Stimulated activated CD4-positive, alpha-beta T cell treated with anti-CD3 and anti-CD28 coated beads, Interleukin-1b, Interleukin-23, amount 100 ng/mL, for 48 hours (primary cell): Measurements from ENCODE around the gene NR4A2.

Experiments used
- DNase-seq: peaks from one replicate; pipeline ENCODE4 v3.0.0-alpha.2; 2020

Gene NR4A2

DNA sequence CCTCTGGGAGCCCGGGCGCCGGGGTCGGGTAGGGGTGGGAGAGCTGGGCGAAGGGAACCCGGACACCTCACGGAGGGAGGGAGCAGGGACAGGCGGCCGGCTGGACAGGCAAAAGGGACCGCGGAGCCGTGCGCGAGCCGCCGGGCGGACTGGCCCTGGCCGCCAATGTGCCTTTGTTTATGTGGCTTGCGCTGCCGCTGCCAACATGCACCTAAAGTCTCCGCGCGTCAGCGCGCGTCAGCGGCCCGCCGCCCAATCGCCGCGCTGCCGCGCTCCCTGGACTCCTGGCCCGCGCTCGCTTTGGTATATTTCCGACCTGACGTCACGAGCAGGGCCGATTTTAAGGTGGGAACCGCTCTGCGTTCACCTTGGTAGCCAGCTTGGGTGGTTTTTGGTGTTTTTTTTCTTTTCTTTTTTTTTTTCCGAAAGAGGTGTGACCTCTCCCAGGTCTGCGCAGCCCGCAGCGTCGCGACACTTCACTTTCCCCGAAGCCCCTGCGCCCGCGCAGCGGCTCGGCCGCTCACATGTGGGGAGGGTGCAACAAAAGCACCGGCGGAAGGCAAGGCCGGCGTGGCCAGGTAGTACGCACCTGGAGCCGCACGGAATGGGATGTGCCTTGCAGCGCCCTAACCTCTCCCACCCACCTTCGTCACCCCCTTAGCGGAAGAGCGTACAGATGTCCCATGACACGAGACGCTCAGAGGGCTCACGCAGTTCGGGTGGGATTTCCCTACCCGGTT is at the start of gene NR4A2:
NR4A2 (minus strand) TSS at position 188 of the 740 bp plus-strand sequence. CDS start 2,535 bp downstream, outside the sequence.
- peak; percentile 89 for DNase-seq

DNA sequence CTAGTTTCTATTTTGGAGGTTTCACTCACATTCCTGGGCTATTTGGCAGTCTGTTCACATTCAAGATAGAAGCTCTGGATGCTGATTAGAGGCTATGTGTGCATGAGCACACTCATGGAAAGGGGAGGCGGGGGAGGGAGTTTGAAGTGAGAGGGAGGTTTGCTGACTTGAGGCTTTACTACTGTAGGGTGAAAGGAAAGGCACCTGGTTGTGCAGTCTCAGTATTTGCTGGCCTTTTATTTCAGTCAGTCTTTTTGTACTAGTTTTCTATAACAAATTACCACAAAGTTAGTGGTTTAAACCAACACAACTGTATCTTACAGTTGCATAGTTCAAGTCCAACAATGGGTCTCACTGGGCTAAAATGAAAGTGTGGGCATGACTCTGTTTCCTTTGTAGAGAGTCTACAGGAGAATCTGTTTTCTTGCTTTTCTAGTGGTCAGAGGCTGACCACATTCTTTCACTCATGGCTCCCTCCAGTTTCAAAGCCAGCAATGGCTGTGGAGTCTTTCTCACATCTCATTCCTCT is 47.7 kb upstream of the NR4A2 start:
- DNase-seq, result no peak

DNA sequence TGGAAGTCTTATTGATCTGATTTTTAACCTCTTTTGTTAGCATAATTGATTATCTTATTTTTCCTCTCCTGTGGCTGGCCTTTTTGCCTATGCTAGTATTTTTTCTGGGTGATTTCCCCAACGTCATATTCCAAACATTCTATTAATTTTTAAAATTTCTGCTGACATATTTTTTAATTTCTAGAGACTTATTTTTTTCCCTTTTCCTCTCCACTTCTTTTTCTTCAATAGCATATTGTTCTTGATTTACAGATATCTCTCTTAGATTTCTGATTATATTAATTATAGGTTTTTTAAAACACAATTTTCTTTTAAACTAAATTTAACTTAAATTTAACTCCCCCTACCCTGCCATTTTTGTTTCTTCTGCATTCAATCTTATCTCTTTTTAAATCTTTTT is 47.2 kb upstream of the NR4A2 start:
- DNase-seq, result no peak

DNA sequence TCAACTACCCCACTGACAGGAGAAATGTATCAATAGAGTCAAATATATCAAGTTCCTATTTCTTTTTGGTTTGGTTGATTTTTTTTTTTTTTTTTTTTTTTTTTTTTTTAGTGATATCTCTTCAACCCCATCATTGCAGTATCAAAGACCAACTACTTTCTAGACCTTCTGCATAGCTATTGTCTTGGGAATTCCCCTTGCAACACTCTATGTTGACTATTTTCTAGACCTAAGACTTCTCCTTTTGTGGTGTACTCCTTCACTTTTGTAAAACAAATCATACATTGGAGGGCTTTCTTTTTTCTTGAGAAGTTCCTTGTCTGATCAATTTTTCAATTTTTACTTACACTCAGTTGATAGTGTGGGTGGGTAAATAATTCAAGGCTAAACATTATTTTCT is 46.5 kb upstream of the NR4A2 start:
- DNase-seq, result no peak

DNA sequence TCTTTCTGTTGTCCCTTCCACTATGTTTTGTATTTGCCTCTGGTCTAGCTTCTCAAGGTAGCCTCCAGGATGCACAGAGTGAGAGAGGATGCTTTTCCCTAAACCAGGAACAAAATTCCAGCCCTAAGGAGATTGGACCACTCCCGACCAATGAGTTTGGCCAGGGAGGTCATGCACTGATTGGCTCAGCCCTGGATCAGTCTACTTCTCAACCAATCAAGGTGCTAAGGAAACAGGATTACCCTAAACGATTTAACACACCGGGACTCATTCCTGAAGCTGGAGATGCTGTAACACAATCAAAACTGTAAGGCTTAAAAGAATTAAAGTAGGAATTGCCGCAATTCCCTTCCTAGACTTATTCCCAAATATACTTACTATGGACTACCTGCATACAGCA is 34.2 kb upstream of the NR4A2 start:
- DNase-seq, result no peak

DNA sequence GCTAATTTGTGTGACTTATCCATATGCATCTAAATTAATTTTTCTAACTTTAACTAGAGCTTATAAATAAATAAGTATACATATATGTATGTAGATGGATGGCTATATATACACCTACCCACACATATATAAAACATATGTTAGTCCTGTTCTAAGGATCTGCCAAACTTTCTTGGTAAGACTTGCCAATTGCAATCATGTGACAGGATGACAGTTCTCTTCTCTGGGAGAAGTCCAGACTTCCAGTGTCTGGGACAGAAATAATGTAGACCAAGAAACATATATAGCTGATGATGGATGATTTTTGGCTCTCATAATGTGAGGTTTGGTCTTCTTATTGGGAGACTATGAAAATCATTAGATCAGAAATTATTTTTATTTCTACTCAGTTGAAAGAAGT is 30.6 kb upstream of the NR4A2 start:
- DNase-seq, result no peak

DNA sequence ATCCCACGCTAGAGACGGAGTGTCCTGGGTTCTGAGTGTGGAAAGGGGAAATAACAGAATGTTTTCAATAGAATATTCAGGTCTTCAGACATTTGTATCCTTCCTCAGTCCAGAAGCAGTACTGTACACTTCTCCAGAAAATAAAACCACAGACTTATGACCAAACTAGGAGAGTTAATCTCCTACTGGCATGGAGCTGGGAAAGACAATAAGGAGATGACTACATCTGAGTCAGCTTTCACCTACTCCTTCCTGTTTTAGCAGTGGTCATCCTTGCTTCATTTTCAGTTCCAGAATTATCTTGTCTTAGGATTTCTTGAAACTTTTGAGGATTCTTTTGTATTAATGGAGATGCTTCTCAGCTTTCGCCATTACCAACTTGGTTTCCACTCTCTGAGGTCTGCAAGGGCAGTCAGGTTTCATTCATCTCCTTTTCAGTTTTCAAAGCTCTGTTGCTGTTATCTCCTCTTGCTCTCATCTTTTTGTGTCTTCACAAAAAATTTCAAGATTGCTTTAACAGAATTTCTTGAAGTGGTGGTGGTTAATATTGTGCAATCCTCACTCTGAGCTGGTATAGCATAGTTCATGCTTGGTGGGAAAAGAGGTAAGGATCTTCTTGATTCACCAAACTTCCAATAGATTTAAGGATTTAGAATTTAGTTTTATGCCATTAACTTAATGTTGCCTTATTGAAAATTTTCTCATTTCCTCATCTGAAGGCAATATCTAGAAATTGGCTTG is 23.7 kb upstream of the NR4A2 start:
- DNase-seq, result no peak

DNA sequence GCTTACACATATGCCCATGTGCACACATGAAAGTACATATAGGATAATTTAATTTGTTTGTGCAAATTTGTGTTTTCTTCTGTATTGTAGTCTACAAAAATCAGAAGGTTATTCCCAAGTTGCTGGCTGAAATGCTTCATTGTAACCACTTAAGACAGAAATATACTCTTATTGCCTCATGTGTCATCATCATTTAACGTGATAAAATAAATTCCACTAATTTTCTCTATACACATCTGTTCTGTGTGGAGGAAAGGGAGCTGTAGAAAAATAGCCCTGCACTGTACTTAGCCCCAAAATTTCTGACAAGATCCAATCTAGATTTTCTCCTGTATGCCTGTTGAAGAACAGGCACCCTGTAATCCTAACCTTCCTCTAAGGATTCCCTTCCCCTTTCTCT is 20.4 kb upstream of the NR4A2 start:
- DNase-seq, result no peak

DNA sequence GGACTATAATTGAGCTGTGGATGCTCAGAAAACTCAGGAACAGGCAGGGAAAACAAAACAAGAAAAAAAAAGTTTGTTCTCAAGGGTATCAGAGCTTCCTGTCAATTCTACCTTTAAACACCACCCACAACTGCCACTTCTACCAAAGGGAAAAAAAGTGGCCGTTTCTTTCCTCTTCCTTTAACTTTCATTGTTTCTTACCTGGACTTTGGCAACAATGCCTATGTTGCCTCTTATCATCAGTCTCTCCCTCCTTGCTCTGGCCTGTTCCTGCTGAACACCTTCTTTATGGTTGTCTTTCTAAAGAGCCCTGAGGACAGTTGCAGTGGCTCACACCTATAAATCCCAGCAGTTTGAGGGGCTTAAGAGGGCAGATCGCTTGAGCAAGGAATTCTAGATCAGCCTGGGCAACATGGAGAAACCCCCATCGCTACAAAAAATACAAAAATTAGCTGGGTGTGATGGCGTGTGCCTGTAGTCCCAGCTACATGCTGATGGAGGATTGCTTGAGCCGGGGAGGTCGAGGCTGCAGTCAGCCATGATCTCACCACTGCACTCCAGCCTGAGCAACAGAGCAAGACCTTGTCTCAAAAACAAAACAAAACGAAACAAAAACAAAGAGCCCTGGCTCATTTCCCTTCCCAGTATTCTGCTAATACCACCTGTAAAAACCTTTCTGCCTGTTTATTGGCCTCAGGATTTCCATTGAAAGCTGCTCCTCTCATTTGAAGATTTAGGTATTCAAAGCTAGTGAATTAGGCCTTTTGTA is 18.0 kb upstream of the NR4A2 start:
- DNase-seq, result no peak

DNA sequence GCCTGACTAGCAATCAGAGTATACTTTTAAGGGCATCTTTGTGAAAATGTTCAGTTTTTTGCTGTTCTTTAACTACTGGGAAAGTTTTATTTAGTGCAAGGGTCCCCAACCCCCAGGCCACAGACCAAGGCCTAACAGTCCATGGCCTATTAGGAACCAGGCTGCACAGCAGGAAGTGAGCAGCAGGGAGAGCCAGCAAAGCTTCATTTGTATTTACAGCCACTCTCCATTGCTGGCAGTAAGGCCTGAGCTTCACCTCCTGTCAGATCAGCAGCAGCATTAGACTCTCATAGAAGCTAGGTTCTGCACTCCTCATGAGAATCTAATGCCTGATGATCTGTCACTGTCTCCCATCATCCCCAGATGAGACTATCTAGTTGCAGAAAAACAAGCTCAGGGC is 17.1 kb upstream of the NR4A2 start:
- no peak for DNase-seq

DNA sequence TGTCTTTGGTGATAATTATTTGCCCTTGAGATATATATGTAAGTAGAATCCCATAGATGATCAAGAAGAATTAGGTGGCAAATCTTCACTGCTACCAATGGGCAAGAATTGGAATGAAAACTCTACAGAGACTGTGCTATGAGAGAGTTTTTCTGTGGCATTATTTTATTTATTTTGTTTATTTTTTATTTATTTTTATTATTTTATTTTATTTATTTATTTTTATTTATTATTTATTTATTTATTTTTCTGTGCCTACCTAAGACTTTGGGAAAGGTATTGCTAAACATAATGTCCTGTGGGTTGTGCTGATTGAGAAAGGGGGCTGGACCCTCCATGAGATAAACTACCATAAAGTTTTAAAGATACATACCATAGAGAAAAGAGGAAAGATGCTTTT is 16.6 kb upstream of the NR4A2 start:
- no peak for DNase-seq

DNA sequence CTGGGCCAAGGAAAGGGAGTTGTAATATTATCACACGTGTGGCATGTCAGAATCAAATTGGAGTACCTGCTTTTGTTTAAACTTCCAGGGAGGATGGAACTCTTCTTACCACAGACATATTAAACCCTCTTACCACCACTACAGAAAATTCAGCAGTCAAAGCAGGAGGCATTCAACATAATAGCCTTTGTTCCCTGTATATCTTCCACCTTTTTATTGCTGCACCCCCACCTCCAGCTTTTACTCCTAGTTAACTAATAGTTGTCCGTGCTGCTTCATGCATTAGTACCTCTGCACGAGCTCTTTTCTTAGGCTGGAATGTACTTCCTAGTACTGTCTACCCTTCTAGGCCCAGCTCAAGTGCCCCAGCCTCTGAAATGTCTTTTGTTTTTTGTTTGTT is 14.9 kb upstream of the NR4A2 start:
- no peak for DNase-seq

DNA sequence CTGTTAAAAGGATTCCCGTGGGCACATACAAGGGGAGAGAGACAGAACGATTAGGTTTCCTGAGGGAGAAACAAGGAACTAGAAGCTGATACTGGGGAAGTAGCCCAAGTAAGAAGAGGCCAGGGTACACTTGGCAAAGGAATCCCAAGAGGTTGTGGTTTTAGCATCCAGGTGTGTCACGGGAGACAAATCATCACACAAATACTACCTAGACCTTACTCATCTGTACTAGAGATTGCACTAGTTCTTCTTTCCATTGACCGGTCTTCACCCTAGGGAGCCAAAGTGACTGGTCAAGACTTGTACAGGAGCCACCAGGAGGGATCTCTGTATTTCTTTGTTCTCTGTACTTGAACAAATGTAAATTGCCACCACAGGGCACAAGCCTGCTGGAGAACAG is 14.2 kb upstream of the NR4A2 start:
- DNase-seq, result no peak

DNA sequence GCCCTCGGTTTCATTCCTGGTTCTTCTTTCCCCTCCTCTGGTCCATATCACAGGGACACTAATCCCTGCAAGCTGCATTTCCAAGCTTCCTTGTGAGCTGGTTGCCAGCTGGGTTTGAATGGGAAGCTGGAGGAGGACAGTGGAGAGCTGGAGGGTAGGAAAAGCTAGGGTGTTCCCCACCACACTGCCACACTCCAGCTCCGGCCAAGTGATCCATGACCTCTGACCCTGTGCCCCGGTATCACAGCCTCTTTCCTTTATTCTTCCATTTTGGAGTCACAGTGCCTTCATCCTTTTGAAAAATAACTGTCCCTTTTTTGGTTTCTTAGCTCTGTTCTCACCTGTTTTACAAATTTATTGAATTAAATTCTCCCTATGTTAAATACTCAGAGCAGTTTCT is 13.1 kb upstream of the NR4A2 start:
- no peak for DNase-seq

DNA sequence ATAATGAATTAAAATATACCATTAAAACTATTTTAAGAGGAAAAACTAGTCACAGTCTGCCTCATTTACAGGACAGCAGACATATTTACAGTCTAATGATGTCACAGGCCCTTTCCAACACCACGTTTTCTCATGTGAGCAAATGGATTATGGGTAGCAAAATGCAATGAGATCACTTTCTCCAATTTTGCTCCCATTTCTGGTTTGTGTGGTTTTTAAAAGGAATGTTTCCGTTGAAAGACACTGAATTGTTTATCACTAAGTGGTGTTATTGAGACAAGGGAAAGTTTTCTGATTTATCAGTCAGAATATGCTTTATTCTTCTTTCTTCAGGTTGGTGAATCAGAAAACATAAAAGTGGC is 11.4 kb upstream of the NR4A2 start:
- DNase-seq, result no peak

DNA sequence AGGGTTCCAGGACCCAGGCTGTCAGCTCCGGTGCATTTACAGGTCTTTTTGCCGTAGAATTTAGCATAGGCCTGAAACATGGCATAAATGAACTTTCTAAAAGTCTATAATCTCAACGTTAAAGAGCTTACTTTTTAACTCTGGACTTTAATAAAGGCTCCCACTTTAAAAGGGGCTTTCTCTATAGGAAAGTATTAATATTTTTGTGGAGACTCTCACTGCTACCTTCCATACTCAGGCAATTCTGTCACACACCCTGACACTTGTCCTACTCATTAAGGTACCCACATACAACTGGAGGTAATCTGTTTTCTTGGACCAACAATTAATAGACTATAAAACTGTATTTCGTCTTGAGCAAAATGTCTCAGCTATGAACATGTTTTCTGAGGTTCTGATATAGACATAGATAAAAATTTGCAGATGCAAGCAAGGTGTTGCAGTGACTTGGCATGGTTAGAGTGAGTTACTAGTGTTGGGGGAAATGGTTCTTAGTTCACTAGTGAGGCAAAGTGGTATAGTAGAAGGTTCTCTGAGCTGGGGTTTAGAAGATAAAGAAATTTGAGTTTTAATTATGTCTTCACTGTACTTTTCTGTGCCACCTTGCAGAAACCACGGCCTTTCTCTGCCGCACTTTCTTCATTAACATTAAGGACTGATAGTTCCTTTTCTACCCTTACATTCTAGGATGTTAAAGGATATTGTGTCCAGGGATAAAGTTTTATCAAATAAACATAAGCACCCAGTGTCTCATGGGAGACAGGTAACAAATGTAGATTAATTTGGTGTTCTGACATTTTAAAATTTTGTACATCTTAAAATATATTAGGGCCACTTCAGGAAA is 10.8 kb upstream of the NR4A2 start:
- DNase-seq, result no peak

DNA sequence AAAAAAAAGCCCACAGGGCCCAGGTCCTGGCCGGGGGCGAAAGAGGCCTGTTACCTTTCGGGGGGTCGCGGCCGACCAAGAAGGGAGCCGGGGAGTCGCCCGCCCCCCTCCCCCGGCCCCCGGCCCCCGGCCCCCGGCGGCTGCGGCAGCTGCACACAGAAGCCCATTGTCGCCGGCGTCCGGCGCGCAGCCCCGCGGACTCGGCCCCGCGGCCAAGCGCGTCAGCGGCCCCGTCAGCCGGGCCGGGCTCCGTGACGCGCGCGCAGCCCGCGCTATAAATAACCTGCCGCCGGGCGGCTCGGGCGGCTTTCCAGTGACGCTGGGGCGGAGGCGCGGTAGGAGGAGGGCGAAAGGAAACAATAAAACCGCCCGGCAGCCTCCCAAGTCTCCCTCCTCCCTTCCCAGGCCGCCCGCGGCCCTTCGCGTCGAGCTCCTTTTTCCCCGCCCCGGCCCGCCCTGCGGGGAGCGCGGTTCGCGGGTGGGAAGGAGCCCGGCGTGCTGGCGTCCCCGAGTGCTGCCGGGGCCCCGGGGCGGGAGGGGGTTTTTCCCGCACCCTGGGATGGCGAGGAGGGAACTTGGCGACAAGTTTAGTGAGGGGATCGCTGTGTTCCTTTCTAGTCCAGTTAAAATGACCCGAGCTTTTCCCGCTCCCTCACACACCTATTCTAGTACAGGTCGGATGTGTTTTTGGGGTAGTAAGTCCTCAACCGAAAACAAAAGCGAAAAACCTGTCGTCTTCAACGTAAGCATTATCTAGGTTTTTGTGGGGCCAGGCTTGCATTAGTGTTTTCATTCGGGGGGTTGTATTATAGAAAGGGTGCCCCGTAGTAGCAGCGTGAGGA is 10.0 kb upstream of the NR4A2 start:
- DNase-seq, result peak; percentile 85

DNA sequence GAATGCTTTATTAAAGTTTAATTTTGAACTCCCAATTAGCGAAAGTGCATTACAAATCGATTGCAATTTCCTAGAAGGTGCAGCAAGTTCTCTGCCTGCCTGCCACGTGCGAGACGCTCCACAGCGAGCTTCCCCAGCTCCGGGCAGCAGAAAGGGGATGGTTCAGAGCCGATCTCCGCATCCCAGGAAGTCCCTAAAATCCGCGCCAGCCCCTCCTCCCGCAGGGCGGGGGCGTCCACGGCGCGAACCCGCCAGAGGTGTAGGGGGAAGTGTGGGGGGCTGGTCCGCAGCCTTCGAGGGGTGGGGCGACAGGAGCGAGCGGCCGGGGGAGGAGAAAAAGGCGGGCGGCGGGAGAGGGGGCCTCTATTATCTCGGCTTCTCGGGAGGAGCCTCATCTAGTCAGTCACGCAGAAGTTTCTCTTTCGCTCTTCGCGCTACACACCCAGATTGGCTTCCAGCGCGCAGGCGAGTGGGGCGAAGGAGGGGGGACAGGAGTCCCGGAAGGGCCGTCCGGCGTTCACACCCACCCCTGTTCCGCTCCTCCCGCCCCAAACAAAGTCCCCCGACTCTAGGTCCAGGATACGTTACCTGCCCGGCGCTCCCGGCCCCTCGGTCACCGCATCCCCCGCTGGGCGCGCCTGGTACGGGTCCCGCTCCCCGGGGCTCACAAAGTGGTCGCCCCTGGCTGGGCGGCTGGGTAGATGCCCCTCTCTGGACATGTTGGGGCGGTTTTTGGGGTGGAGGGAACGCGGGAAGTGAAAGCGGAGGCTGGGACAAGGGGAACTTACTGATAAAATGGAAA is 9.1 kb upstream of the NR4A2 start:
- peak; percentile 90 for DNase-seq

DNA sequence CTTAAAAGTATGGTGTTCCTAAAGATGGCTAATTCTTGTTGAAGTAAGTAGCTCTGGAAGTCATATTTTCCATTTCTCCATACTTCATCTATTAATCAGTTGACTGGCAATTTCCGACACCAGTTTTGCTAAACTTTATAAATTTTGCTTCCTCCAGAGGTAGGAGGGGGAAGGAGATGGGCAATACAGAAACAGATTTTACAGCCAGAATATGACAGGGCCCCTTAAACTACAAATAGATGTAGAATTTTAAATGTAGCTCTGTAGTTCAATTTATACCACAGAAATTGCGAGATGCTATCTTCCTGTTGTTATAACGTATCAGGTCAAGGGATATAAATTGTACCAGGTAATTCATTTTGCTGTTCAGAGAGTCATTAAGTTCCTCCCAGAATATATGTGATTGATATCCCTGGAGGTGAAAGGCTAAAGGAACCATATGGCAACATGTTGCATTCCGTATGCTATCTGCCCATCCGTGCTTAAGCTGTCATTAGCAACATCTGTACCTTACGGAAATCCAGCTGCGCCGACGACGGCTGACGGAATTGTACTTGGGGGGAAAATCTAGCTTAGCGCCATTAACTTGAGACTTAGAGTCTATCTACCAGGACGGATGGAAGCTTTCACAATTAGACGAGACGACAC is 8.4 kb upstream of the NR4A2 start:
- peak; percentile 48 for DNase-seq

DNA sequence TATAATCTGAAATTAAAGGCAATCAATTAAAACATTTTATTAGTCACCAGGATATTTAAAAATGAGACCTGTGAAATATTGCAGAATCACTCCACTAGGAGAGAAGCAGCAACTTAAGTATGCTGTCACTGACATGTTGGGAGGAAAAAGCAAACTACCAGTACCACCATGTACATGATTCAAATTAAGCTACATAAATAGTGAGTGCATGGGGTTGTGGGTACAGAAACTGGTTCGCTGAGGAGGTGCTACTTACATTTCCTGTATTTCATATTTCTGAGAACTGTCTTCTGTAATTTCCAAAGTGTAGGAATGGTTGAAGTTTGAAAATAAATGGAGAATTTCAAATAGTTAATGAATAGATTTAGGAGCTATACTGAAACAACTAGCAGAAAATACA is 7.9 kb upstream of the NR4A2 start:
- DNase-seq, result no peak
